ENCODE data around the gene MYLK4. TPM values are rescaled to one million over a fixed set of nuclear protein-coding genes. Genes with fewer than 3 reads are reported as not detected.
A peak's percentile ranks its signal among the peaks of the same experiment; 100 is the strongest.

MYLK4 gene
- total RNA-seq, 3 donors from 2014 or later, result 1.3 to 1.9 (median 1.4) TPM

GRCh38 chr6:2744778-2745177 is 5.9 kb downstream of the MYLK4 start:
- peaks cover 0 to 5% of the 10 kb centered on the region in 2 donors for H3K4me1 ChIP-seq
- no peak overlapping the region for H3K4me3 ChIP-seq
- no peaks in the 10 kb centered on the region for H3K36me3 ChIP-seq
- TF ChIP-seq POLR2AphosphoS5 (IDR thresholded peaks at IDR 0.05) (no peak), POLR2A (IDR thresholded peaks at IDR 0.05) (no peak)
- TF ChIP-seq, protein P1, sequence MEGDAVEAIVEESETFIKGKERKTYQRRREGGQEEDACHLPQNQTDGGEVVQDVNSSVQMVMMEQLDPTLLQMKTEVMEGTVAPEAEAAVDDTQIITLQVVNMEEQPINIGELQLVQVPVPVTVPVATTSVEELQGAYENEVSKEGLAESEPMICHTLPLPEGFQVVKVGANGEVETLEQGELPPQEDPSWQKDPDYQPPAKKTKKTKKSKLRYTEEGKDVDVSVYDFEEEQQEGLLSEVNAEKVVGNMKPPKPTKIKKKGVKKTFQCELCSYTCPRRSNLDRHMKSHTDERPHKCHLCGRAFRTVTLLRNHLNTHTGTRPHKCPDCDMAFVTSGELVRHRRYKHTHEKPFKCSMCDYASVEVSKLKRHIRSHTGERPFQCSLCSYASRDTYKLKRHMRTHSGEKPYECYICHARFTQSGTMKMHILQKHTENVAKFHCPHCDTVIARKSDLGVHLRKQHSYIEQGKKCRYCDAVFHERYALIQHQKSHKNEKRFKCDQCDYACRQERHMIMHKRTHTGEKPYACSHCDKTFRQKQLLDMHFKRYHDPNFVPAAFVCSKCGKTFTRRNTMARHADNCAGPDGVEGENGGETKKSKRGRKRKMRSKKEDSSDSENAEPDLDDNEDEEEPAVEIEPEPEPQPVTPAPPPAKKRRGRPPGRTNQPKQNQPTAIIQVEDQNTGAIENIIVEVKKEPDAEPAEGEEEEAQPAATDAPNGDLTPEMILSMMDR (IDR thresholded peaks at IDR 0.05), result no peak
- no peaks in the 10 kb centered on the region for H3K9me3 ChIP-seq
- intact Hi-C loops (cut with DNase I; ENCODE audit: low total_unique reads), result loop anchor here (5.0 kb wide), 1 partner anchor 1222 kb away; no protein-coding TSS in a partner anchor
- H3K27ac ChIP-seq, result no peak overlapping the region
- H3K27me3 ChIP-seq, result no peaks in the 10 kb centered on the region
- DNase-seq (ENCODE audit: low spot score in 2 of 2), result no peak

- Histone ChIP-seq H3K27ac (no peak overlapping the region), H3K36me3 (no peaks in the 10 kb centered on the region), H3K9me3 (no peaks in the 10 kb centered on the region), H3K4me1 (peaks cover 0 to 5% of the 10 kb centered on the region in 2 donors), H3K27me3 (no peaks in the 10 kb centered on the region), H3K4me3 (no peak overlapping the region)
- TF ChIP-seq, protein P1 (IDR thresholded peaks at IDR 0.05), result peak in 1 of 3 donors; percentile 10
- no peak for TF ChIP-seq POLR2AphosphoS5 (IDR thresholded peaks at IDR 0.05)
- no peak for DNase-seq (ENCODE audit: low spot score in 2 of 2)
- intact Hi-C loops (cut with DNase I; ENCODE audit: low total_unique reads), result loop anchor here (5.0 kb wide), 1 partner anchor 1222 kb away; no protein-coding TSS in a partner anchor
Observed at GRCh38 chr6:2744209-2744771, 6.4 kb downstream of the MYLK4 start.

GRCh38 chr6:2743280-2744208 is 7.2 kb downstream of the MYLK4 start:
- H3K9me3 ChIP-seq, result no peaks in the 10 kb centered on the region
- intact Hi-C loops (cut with DNase I; ENCODE audit: low total_unique reads), result loop anchor here (5.0 kb wide), 1 partner anchor 1221 kb away; no protein-coding TSS in a partner anchor
- H3K36me3 ChIP-seq, result no peaks in the 10 kb centered on the region
- H3K4me1 ChIP-seq, result peaks cover 0 to 5% of the 10 kb centered on the region in 2 donors
- no peak overlapping the region for H3K4me3 ChIP-seq
- H3K27ac ChIP-seq, result no peak overlapping the region
- TF ChIP-seq POLR2A (IDR thresholded peaks at IDR 0.05) (no peak), POLR2AphosphoS5 (IDR thresholded peaks at IDR 0.05) (no peak)
- TF ChIP-seq, protein P1 (IDR thresholded peaks at IDR 0.05), result no peak
- H3K27me3 ChIP-seq, result no peaks in the 10 kb centered on the region
- no peak for DNase-seq (ENCODE audit: low spot score in 2 of 2)

- Histone ChIP-seq H3K27ac (no peak overlapping the region), H3K27me3 (no peaks in the 10 kb centered on the region), H3K9me3 (no peaks in the 10 kb centered on the region), H3K4me3 (no peak overlapping the region), H3K4me1 (peaks cover 0 to 5% of the 10 kb centered on the region in 2 donors), H3K36me3 (no peaks in the 10 kb centered on the region)
- TF ChIP-seq POLR2A (IDR thresholded peaks at IDR 0.05) (no peak), POLR2AphosphoS5 (IDR thresholded peaks at IDR 0.05) (no peak)
- TF ChIP-seq, protein P1 (IDR thresholded peaks at IDR 0.05), result no peak
- intact Hi-C loops (cut with DNase I; ENCODE audit: low total_unique reads), result loop anchor here (5.0 kb wide), 1 partner anchor 1219 kb away; no protein-coding TSS in a partner anchor
- no peak for DNase-seq (ENCODE audit: low spot score in 2 of 2)
Observed at GRCh38 chr6:2741756-2742155, 9.0 kb downstream of the MYLK4 start.

DNA sequence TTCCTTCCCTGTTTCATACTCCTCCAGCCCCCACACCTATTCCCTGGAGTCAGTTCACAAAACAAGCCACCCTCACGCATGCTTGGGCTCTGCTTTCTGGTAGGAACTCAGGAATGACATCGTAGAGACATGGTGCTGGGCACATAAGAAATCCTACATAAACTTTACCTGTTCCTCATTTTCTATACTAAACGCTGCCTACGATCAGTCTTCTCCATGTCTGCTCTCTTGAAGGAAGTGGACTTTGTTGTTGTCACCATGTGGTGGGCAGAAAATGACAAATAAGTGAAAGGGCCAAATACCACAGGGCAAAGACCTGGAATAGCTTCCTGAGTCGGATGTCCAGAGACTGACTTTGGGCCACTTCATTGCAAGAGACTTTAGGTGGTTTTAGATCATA is 10.1 kb downstream of the MYLK4 start:
- intact Hi-C loops (cut with DNase I; ENCODE audit: low total_unique reads), result loop anchor here (5.0 kb wide), 1 partner anchor 1218 kb away; no protein-coding TSS in a partner anchor
- no peak for DNase-seq (ENCODE audit: low spot score in 2 of 2)
- Histone ChIP-seq H3K27ac (no peak overlapping the region), H3K9me3 (no peaks in the 10 kb centered on the region), H3K36me3 (no peaks in the 10 kb centered on the region), H3K27me3 (no peaks in the 10 kb centered on the region), H3K4me3 (no peak overlapping the region), H3K4me1 (peaks cover 0 to 5% of the 10 kb centered on the region in 2 donors)
- no peak for TF ChIP-seq POLR2AphosphoS5 (IDR thresholded peaks at IDR 0.05)
- TF ChIP-seq, protein P1 (IDR thresholded peaks at IDR 0.05), result no peak

Data from breast epithelium (tissue), 4 donors.